Measurements from ENCODE around the gene DYNC2I2.

DNA sequence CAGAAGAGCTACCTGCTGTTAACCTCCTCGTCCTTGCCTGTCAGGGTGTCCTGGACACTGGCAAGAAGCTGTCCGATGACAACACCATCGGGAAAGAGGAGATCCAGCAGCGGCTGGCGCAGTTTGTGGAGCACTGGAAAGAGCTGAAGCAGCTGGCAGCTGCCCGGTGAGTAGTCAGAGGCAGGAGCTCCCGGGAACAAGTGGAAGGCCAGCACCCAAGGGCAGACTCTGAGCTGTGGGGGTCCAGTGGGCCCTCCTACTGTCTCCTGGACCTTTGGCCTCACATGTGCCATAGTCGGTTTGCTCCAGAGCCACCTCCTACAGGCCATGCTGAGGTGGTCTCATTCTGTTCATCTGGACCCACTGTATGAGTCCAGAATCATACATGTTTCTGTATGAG, 38.7 kb downstream of the DYNC2I2 start:
- TF ChIP-seq ZNF274 (IDR thresholded peaks at IDR 0.05; ENCODE audit: low read depth, low read length) (no peak), YY1 (IDR thresholded peaks at IDR 0.05; ENCODE audit: insufficient read depth, insufficient read length) (no peak)
